WTC11 (cell line): ENCODE measurements around the gene ISM2.

Experiments
- CTCF ChIP-seq: fragments of 200-600 bp; IDR thresholded peaks from 2 replicates; pipeline ENCODE4 v1.8.0; 2022; ENCODE audit warnings: antibody characterized with exemption
- ELF4 ChIP-seq: sonication (generic); formaldehyde crosslinking; IDR thresholded peaks from 2 replicates; pipeline ENCODE4 v1.8.1; 2022; ENCODE audit warnings: low read depth, mild to moderate bottlenecking, moderate library complexity, missing genetic modification reagents
- ESRRA ChIP-seq: sonication (generic); formaldehyde crosslinking; IDR thresholded peaks from 2 replicates; pipeline ENCODE4 v1.8.1; 2022; ENCODE audit warnings: mild to moderate bottlenecking, missing genetic modification reagents, borderline replicate concordance
- ETV6 ChIP-seq: sonication (generic); formaldehyde crosslinking; IDR thresholded peaks from 2 replicates; pipeline ENCODE4 v1.8.1; 2022; ENCODE audit warnings: mild to moderate bottlenecking, missing genetic modification reagents
- FOXJ3 ChIP-seq: sonication (generic); formaldehyde crosslinking; IDR thresholded peaks from 2 replicates; pipeline ENCODE4 v1.9.0; 2021; ENCODE audit warnings: missing genetic modification reagents, mild to moderate bottlenecking, borderline replicate concordance
- GABPB1 ChIP-seq: sonication (generic); formaldehyde crosslinking; IDR thresholded peaks from 2 replicates; pipeline ENCODE4 v1.8.1; 2023; ENCODE audit warnings: mild to moderate bottlenecking, missing genetic modification reagents
- IRF2 ChIP-seq: sonication (generic); formaldehyde crosslinking; IDR thresholded peaks from 2 replicates; pipeline ENCODE4 v1.8.0; 2022; ENCODE audit warnings: low read depth, missing genetic modification reagents, borderline replicate concordance
- NFYB ChIP-seq: sonication (generic); formaldehyde crosslinking; conservative IDR thresholded peaks from 2 replicates; pipeline ENCODE4 v1.8.0; 2022; ENCODE audit warnings: low read depth, missing genetic modification reagents
- ZNF232 ChIP-seq: sonication (generic); formaldehyde crosslinking; IDR thresholded peaks from 2 replicates; pipeline ENCODE4 v1.8.0; 2022; ENCODE audit warnings: mild to moderate bottlenecking, missing genetic modification reagents
- TF ChIP-seq, protein P1 (sequence below): sonication (generic); formaldehyde crosslinking; IDR thresholded peaks from 2 replicates; pipeline ENCODE4 v1.8.1; 2023; ENCODE audit warnings: mild to moderate bottlenecking, moderate library complexity, missing genetic modification reagents
- TF ChIP-seq, protein P2 (sequence below): fragments of 250-450 bp; sonication (Bioruptor Pico); IDR thresholded peaks from 2 replicates; pipeline ENCODE4 v1.9.0; 2021; ENCODE audit warnings: mild to moderate bottlenecking
- TF ChIP-seq, protein P3 (sequence below): sonication (generic); formaldehyde crosslinking; IDR thresholded peaks from 2 replicates; pipeline ENCODE4 v1.8.1; 2023; ENCODE audit warnings: mild to moderate bottlenecking, missing genetic modification reagents, borderline replicate concordance

GRCh38 chr14:77455966-77456640 lies 42.5 kb downstream of the ISM2 start:
- TF ChIP-seq FOXJ3 (CRISPR knock-in tag) (no peak), ETV6 (CRISPR knock-in tag) (no peak), CTCF (no peak), IRF2 (CRISPR knock-in tag) (no peak), NFYB (CRISPR knock-in tag) (no peak), GABPB1 (CRISPR knock-in tag) (no peak), ELF4 (CRISPR knock-in tag) (no peak), ESRRA (no peak), ZNF232 (CRISPR knock-in tag) (no peak)
- TF ChIP-seq, protein P1, sequence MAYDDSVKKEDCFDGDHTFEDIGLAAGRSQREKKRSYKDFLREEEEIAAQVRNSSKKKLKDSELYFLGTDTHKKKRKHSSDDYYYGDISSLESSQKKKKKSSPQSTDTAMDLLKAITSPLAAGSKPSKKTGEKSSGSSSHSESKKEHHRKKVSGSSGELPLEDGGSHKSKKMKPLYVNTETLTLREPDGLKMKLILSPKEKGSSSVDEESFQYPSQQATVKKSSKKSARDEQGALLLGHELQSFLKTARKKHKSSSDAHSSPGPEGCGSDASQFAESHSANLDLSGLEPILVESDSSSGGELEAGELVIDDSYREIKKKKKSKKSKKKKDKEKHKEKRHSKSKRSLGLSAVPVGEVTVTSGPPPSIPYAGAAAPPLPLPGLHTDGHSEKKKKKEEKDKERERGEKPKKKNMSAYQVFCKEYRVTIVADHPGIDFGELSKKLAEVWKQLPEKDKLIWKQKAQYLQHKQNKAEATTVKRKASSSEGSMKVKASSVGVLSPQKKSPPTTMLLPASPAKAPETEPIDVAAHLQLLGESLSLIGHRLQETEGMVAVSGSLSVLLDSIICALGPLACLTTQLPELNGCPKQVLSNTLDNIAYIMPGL (CRISPR knock-in tag), result no peak
- TF ChIP-seq, protein P2, sequence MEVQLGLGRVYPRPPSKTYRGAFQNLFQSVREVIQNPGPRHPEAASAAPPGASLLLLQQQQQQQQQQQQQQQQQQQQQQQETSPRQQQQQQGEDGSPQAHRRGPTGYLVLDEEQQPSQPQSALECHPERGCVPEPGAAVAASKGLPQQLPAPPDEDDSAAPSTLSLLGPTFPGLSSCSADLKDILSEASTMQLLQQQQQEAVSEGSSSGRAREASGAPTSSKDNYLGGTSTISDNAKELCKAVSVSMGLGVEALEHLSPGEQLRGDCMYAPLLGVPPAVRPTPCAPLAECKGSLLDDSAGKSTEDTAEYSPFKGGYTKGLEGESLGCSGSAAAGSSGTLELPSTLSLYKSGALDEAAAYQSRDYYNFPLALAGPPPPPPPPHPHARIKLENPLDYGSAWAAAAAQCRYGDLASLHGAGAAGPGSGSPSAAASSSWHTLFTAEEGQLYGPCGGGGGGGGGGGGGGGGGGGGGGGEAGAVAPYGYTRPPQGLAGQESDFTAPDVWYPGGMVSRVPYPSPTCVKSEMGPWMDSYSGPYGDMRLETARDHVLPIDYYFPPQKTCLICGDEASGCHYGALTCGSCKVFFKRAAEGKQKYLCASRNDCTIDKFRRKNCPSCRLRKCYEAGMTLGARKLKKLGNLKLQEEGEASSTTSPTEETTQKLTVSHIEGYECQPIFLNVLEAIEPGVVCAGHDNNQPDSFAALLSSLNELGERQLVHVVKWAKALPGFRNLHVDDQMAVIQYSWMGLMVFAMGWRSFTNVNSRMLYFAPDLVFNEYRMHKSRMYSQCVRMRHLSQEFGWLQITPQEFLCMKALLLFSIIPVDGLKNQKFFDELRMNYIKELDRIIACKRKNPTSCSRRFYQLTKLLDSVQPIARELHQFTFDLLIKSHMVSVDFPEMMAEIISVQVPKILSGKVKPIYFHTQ (CRISPR knock-in tag), result no peak
- TF ChIP-seq, protein P3, sequence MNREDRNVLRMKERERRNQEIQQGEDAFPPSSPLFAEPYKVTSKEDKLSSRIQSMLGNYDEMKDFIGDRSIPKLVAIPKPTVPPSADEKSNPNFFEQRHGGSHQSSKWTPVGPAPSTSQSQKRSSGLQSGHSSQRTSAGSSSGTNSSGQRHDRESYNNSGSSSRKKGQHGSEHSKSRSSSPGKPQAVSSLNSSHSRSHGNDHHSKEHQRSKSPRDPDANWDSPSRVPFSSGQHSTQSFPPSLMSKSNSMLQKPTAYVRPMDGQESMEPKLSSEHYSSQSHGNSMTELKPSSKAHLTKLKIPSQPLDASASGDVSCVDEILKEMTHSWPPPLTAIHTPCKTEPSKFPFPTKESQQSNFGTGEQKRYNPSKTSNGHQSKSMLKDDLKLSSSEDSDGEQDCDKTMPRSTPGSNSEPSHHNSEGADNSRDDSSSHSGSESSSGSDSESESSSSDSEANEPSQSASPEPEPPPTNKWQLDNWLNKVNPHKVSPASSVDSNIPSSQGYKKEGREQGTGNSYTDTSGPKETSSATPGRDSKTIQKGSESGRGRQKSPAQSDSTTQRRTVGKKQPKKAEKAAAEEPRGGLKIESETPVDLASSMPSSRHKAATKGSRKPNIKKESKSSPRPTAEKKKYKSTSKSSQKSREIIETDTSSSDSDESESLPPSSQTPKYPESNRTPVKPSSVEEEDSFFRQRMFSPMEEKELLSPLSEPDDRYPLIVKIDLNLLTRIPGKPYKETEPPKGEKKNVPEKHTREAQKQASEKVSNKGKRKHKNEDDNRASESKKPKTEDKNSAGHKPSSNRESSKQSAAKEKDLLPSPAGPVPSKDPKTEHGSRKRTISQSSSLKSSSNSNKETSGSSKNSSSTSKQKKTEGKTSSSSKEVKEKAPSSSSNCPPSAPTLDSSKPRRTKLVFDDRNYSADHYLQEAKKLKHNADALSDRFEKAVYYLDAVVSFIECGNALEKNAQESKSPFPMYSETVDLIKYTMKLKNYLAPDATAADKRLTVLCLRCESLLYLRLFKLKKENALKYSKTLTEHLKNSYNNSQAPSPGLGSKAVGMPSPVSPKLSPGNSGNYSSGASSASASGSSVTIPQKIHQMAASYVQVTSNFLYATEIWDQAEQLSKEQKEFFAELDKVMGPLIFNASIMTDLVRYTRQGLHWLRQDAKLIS (CRISPR knock-in tag), result no peak
